GM12801 (cell line): Measurements from ENCODE around the gene ABLIM1.

Source experiments
- TF ChIP-seq, protein P1 (sequence below): IDR thresholded peaks from one replicate; pipeline ENCODE4 v1.5.1; 2011; ENCODE audit warnings: control low read depth; ENCODE audit not compliant: insufficient read length; ENCODE audit errors: extremely low read depth

The ABLIM1 gene

GRCh38 chr10:114575417-114576131 is 82.5 kb downstream of the ABLIM1 start:
- TF ChIP-seq, protein P1, sequence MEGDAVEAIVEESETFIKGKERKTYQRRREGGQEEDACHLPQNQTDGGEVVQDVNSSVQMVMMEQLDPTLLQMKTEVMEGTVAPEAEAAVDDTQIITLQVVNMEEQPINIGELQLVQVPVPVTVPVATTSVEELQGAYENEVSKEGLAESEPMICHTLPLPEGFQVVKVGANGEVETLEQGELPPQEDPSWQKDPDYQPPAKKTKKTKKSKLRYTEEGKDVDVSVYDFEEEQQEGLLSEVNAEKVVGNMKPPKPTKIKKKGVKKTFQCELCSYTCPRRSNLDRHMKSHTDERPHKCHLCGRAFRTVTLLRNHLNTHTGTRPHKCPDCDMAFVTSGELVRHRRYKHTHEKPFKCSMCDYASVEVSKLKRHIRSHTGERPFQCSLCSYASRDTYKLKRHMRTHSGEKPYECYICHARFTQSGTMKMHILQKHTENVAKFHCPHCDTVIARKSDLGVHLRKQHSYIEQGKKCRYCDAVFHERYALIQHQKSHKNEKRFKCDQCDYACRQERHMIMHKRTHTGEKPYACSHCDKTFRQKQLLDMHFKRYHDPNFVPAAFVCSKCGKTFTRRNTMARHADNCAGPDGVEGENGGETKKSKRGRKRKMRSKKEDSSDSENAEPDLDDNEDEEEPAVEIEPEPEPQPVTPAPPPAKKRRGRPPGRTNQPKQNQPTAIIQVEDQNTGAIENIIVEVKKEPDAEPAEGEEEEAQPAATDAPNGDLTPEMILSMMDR: no peak

- TF ChIP-seq, protein P1: no peak
These were observed 84.6 kb downstream of the ABLIM1 start for GRCh38 chr10:114573330-114574045.

- TF ChIP-seq, protein P1: no peak
These were observed 86.6 kb downstream of the ABLIM1 start for GRCh38 chr10:114571316-114571999.

GRCh38 chr10:114566064-114566463 is 92.0 kb downstream of the ABLIM1 start:
- TF ChIP-seq, protein P1: no peak

DNA sequence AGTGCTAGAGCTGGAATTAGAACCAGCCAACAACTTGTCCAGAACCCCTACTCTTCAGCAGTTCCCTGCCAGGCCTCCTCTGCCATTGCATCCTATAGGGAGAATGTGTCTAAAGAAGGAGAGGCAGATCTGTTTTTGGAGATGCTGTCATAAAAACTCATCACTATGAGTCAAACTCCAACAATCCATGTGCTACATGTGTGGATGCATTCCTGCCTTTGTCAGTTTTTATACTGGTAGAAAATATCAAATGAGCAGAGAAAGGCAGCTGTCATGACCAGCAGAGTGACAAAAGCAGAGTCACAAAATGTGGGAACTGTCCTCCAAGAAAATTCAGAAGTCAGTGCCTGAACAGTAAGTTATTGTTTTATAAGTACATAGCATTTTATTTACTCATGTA is 93.0 kb downstream of the ABLIM1 start:
- TF ChIP-seq, protein P1: no peak

- TF ChIP-seq, protein P1: no peak
These were observed 97.0 kb downstream of the ABLIM1 start for GRCh38 chr10:114561008-114561523.

GRCh38 chr10:114560144-114560543 is 97.9 kb downstream of the ABLIM1 start:
- TF ChIP-seq, protein P1: no peak
